HCT116 (cell line): ENCODE data around the gene PALMD. TPM values are rescaled to one million over a fixed set of nuclear protein-coding genes. Genes with fewer than 3 reads are reported as not detected.

Source experiments
- ATAC-seq: fragments of 200-7000 bp; cut with Tn5 transposase; 2 replicates; pipeline ENCODE4 v1.9.1; 2020; ENCODE audit warnings: mild to moderate bottlenecking, moderate library complexity
- BruUV-seq: library from RNA; stranded (reverse); fragments of 400-500 nt; replicated peaks from 2 replicates; lab custom pipeline; 2021; lab: Mats Ljungman, UMichigan
- CTCF ChIA-PET: fragments of 300-600 bp; sonication (Branson Sonifier 250); formaldehyde crosslinking; loops from one replicate; lab custom pipeline; 2021; ENCODE audit warnings: antibody characterized with exemption; lab: Charles Lee
- POLR2A ChIA-PET: fragments of 300-600, 350-600 bp; sonication (Branson Sonifier 250); formaldehyde crosslinking; loops from one replicate; lab custom pipeline; 2021; ENCODE audit warnings: antibody characterized with exemption; lab: Charles Lee
- RAD21 ChIA-PET, 2 experiments: fragments of 300-600 bp; sonication (Branson Sonifier 250); formaldehyde crosslinking; loops; one replicate each; lab custom pipeline; 2023; ENCODE audit warnings: low total read pairs in 2 of 2; ENCODE audit not compliant: uncharacterized antibody in 2 of 2, unreplicated experiment in 2 of 2, low non-redundant PET in 1 of 2; lab: Charles Lee
- DNase-seq: peaks from one replicate; pipeline ENCODE4 v3.0.0-alpha.2; 2010; ENCODE audit warnings: low read depth, low spot score
- H2AFZ ChIP-seq: fragments of 200-600 bp; shearing (Covaris generic), sonication (generic); 2 replicates; pipeline ENCODE4 v1.6.1; 2017; ENCODE audit warnings: low read depth, mixed run types, mixed read lengths, antibody characterized with exemption, low read length; ENCODE audit not compliant: poor library complexity, severe bottlenecking
- H3K27ac ChIP-seq: 2 replicates; pipeline ENCODE4 v1.5.1; 2012; ENCODE audit warnings: low read depth, low read length
- H3K27me3 ChIP-seq: fragments of 200-600 bp; sonication (generic); 2 replicates; pipeline ENCODE4 v1.6.1; 2016; ENCODE audit warnings: mixed run types, low read length, mixed read lengths; ENCODE audit not compliant: insufficient read depth
- H3K36me3 ChIP-seq, 2 experiments: fragments of 200-500 bp in 1 of 2; fragments of 200-600 bp in 1 of 2; sonication (Bioruptor generic) in 1 of 2; sonication (generic) in 1 of 2; 2 replicates each; pipeline versions ENCODE4 v1.5.1 to v1.6.1; 2014 to 2016; ENCODE audit warnings: low read length in 2 of 2, inconsistent platforms in 1 of 2, mixed read lengths in 1 of 2, mixed run types in 1 of 2; ENCODE audit not compliant: insufficient read depth in 2 of 2, control insufficient read depth in 1 of 2
- H3K4me1 ChIP-seq, 2 experiments: fragments of 200-600 bp in 1 of 2; sonication (generic) in 1 of 2; 2 replicates each; pipeline versions ENCODE4 v1.5.1 to v1.6.1; 2012 to 2017; ENCODE audit warnings: low read length in 2 of 2, inconsistent platforms in 1 of 2, mild to moderate bottlenecking in 1 of 2, mixed read lengths in 1 of 2, mixed run types in 1 of 2, moderate library complexity in 1 of 2; ENCODE audit not compliant: insufficient read depth in 2 of 2, control insufficient read depth in 1 of 2
- H3K4me2 ChIP-seq: fragments of 200-600 bp; sonication (generic); 2 replicates; pipeline ENCODE4 v1.6.1; 2017; ENCODE audit warnings: mixed run types, low read length, mixed read lengths
- H3K4me3 ChIP-seq, 2 experiments: fragments of 200-600 bp in 1 of 2; sonication (generic) in 1 of 2; replicated peaks in 1 of 2; 2 replicates each; pipeline ENCODE4 v1.5.1; 2011 to 2016; ENCODE audit warnings: low read length in 2 of 2, control low read depth in 1 of 2, low read depth in 1 of 2, mild to moderate bottlenecking in 1 of 2, mixed read lengths in 1 of 2, mixed run types in 1 of 2
- H3K79me2 ChIP-seq: fragments of 200-600 bp; sonication (generic); 2 replicates; pipeline ENCODE4 v1.6.1; 2017; ENCODE audit warnings: mild to moderate bottlenecking, mixed run types, low read length, moderate library complexity, mixed read lengths; ENCODE audit not compliant: insufficient read depth
- H3K9ac ChIP-seq: fragments of 200-600 bp; sonication (generic); 2 replicates; pipeline ENCODE4 v1.6.1; 2016; ENCODE audit warnings: low read length, mixed read lengths
- H3K9me2 ChIP-seq: fragments of 200-600 bp; sonication (generic), shearing (Covaris generic); 2 replicates; pipeline ENCODE4 v1.6.1; 2017; ENCODE audit warnings: mixed run types, mild to moderate bottlenecking, moderate library complexity; ENCODE audit not compliant: insufficient read depth
- H3K9me3 ChIP-seq, 2 experiments: fragments of 200-500 bp in 1 of 2; fragments of 200-600 bp in 1 of 2; sonication (Bioruptor generic) in 1 of 2; sonication (generic) in 1 of 2; 2 replicates each; pipeline ENCODE4 v1.6.1; 2014 to 2017; ENCODE audit warnings: low read length in 2 of 2, mixed read lengths in 2 of 2, inconsistent platforms in 1 of 2, low read depth in 1 of 2, mild to moderate bottlenecking in 1 of 2, mixed run types in 1 of 2, moderate library complexity in 1 of 2; ENCODE audit not compliant: control insufficient read depth in 1 of 2, insufficient read depth in 1 of 2
- H4K20me1 ChIP-seq: fragments of 200-600 bp; sonication (generic), shearing (Covaris generic); 2 replicates; pipeline ENCODE4 v1.6.1; 2017; ENCODE audit warnings: mixed run types, mild to moderate bottlenecking, moderate library complexity; ENCODE audit not compliant: insufficient read depth
- CBX3 ChIP-seq: IDR thresholded peaks from 2 replicates; pipeline ENCODE4 v1.6.1; 2012; ENCODE audit warnings: low read depth
- EGR1 ChIP-seq: IDR thresholded peaks from 2 replicates; pipeline ENCODE4 v1.6.1; 2012; ENCODE audit warnings: low read depth
- ELF1 ChIP-seq: IDR thresholded peaks from 2 replicates; pipeline ENCODE4 v1.6.1; 2012; ENCODE audit warnings: low read depth, borderline replicate concordance
- EZH2 ChIP-seq: fragments of 200-600 bp; sonication (generic); IDR thresholded peaks from 2 replicates; pipeline ENCODE4 v1.6.1; 2017; ENCODE audit warnings: antibody characterized with exemption, mixed run types
- EZH2phosphoT487 ChIP-seq: fragments of 200-600 bp; IDR thresholded peaks from 2 replicates; pipeline ENCODE4 v1.6.1; 2018; ENCODE audit warnings: antibody characterized with exemption, borderline replicate concordance
- FOSL1 ChIP-seq: IDR thresholded peaks from 2 replicates; pipeline ENCODE4 v1.6.1; 2012; ENCODE audit warnings: low read depth
- POLR2A ChIP-seq: IDR thresholded peaks from 2 replicates; pipeline ENCODE4 v1.7.0; 2011; ENCODE audit warnings: borderline replicate concordance; ENCODE audit not compliant: insufficient read depth, insufficient read length; ENCODE audit errors: extremely low read depth
- POLR2AphosphoS5 ChIP-seq: IDR thresholded peaks from 2 replicates; pipeline ENCODE4 v1.6.1; 2011; ENCODE audit warnings: mild to moderate bottlenecking, low read depth, low read length, moderate library complexity
- SIN3A ChIP-seq: IDR thresholded peaks from 2 replicates; pipeline ENCODE4 v1.6.1; 2012; ENCODE audit warnings: low read depth
- TCF7L2 ChIP-seq: IDR thresholded peaks from 2 replicates; pipeline ENCODE4 v1.7.0; 2011; ENCODE audit warnings: borderline replicate concordance, inconsistent platforms; ENCODE audit not compliant: insufficient read depth, insufficient read length; ENCODE audit errors: extremely low read depth
- intact Hi-C: fragments of 100-400 bp; cut with micrococcal nuclease; formaldehyde crosslinking; loops from 2 replicates; pipeline ENCODE4 v1.10.0; 2022
- total RNA-seq: library from RNA; stranded (reverse); gene quantifications from one replicate; pipeline ENCODE4 v1.2.1, GENCODE V29; 2021; ENCODE audit not compliant: unreplicated experiment
- TF ChIP-seq, protein P1 (sequence below): IDR thresholded peaks from 2 replicates; pipeline ENCODE4 v1.6.1; 2012; ENCODE audit warnings: low read depth
- TF ChIP-seq, protein P2 (sequence below): IDR thresholded peaks from 2 replicates; pipeline ENCODE4 v1.6.1; 2012
- TF ChIP-seq, protein P3 (sequence below): IDR thresholded peaks from 2 replicates; pipeline ENCODE4 v1.6.1; 2012

Gene PALMD
- total RNA-seq, 1 experiment from 2014 or later: 0.12 TPM

DNA sequence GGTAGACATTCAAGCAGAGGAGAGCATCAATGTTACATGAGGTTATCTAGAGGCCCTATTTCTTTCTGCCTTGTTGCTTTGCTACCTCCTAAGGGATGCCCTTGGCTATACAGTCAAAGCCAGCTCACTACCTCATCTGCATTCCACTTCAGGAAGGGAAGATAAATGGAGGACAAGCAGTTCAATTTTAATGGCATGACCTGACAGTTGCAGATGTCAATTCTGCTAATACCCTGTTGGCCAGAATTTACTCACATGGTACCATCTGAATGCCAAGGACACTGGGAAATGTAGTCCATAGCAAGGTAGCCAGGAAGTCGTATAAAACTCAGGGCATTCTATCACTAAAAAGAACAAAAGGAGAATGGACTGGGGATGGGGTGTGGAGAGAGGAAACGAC, 31.5 kb downstream of the PALMD start:
- H3K4me1 ChIP-seq: peaks cover 0 to 4% of the 10 kb centered on the region in 2 experiments; a peak in 1 of 4 replicates
- no peaks in the 10 kb centered on the region for H3K36me3 ChIP-seq
- no peak overlapping the region for H3K4me2 ChIP-seq
- no peak overlapping the region for H2AFZ ChIP-seq
- H3K4me3 ChIP-seq: no peak overlapping the region
- ATAC-seq: 0 out of 2 replicates have a peak, but pooled peaks have one; percentile 40
- RAD21 ChIA-PET: no interaction called here
- CTCF ChIA-PET: no interaction called here
- TF ChIP-seq, protein P1, sequence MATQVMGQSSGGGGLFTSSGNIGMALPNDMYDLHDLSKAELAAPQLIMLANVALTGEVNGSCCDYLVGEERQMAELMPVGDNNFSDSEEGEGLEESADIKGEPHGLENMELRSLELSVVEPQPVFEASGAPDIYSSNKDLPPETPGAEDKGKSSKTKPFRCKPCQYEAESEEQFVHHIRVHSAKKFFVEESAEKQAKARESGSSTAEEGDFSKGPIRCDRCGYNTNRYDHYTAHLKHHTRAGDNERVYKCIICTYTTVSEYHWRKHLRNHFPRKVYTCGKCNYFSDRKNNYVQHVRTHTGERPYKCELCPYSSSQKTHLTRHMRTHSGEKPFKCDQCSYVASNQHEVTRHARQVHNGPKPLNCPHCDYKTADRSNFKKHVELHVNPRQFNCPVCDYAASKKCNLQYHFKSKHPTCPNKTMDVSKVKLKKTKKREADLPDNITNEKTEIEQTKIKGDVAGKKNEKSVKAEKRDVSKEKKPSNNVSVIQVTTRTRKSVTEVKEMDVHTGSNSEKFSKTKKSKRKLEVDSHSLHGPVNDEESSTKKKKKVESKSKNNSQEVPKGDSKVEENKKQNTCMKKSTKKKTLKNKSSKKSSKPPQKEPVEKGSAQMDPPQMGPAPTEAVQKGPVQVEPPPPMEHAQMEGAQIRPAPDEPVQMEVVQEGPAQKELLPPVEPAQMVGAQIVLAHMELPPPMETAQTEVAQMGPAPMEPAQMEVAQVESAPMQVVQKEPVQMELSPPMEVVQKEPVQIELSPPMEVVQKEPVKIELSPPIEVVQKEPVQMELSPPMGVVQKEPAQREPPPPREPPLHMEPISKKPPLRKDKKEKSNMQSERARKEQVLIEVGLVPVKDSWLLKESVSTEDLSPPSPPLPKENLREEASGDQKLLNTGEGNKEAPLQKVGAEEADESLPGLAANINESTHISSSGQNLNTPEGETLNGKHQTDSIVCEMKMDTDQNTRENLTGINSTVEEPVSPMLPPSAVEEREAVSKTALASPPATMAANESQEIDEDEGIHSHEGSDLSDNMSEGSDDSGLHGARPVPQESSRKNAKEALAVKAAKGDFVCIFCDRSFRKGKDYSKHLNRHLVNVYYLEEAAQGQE: no peak
- TF ChIP-seq POLR2A (no peak), ELF1 (0 out of 2 replicates have a peak, but pooled peaks have one; percentile 16), TCF7L2 (no peak), EGR1 (no peak), POLR2AphosphoS5 (no peak)
- intact Hi-C loops: no loop called here
- no peak for DNase-seq
- H3K27ac ChIP-seq: no peak overlapping the region
- no peaks in the 10 kb centered on the region for H3K79me2 ChIP-seq
- H3K9me2 ChIP-seq: no peaks in the 10 kb centered on the region
- no peaks in the 10 kb centered on the region for H4K20me1 ChIP-seq
- H3K27me3 ChIP-seq: no peaks in the 10 kb centered on the region
- POLR2A ChIA-PET: no interaction called here
- BruUV-seq: no TSS peak
- no peak overlapping the region for H3K9ac ChIP-seq
- H3K9me3 ChIP-seq: no peaks in the 10 kb centered on the region

DNA sequence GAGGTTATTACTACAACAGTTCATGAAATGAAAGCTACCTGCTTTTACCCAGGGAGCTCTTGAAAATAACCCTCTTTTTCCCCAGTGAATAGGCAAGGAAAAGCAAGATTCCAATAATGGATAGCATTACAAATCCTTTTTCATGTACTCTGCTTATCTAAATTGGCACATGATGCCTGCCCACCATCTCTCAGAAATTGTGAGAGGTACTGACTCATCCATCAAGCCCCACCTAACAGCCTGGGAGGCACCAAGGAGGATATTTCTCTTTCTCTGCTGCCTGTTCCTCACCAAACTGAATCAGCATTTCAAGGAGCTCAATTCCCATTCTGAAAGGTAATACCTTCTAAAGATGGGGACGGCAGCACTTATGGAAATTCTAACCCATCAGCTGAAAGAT, 34.4 kb downstream of the PALMD start:
- ChIA-PET RAD21 (no interaction called here), CTCF (no interaction called here), POLR2A (no interaction called here)
- no peak for DNase-seq
- Histone ChIP-seq H2AFZ (no peak overlapping the region), H3K9me3 (no peaks in the 10 kb centered on the region), H3K4me2 (no peak overlapping the region), H3K27ac (no peak overlapping the region), H4K20me1 (no peaks in the 10 kb centered on the region), H3K79me2 (no peaks in the 10 kb centered on the region), H3K4me3 (no peak overlapping the region), H3K4me1 (peaks cover 0 to 6% of the 10 kb centered on the region in 2 experiments; a peak in 1 of 4 replicates), H3K9me2 (no peaks in the 10 kb centered on the region), H3K36me3 (no peaks in the 10 kb centered on the region), H3K9ac (no peak overlapping the region), H3K27me3 (no peaks in the 10 kb centered on the region)
- no TSS peak for BruUV-seq
- intact Hi-C loops: no loop called here
- no peak for ATAC-seq
- no peak for TF ChIP-seq EZH2
- TF ChIP-seq, protein P2, sequence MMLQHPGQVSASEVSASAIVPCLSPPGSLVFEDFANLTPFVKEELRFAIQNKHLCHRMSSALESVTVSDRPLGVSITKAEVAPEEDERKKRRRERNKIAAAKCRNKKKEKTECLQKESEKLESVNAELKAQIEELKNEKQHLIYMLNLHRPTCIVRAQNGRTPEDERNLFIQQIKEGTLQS: no peak
- TF ChIP-seq FOSL1: no peak
- no peak for TF ChIP-seq TCF7L2
- TF ChIP-seq EGR1: no peak
- no peak for TF ChIP-seq EZH2phosphoT487
- TF ChIP-seq, protein P3, sequence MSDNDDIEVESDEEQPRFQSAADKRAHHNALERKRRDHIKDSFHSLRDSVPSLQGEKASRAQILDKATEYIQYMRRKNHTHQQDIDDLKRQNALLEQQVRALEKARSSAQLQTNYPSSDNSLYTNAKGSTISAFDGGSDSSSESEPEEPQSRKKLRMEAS: no peak
- no peak for TF ChIP-seq SIN3A
- TF ChIP-seq CBX3: no peak
- TF ChIP-seq, protein P1: no peak
- no peak for TF ChIP-seq POLR2AphosphoS5
